ENCODE results near the gene ARPC5L.

ARPC5L gene

DNA sequence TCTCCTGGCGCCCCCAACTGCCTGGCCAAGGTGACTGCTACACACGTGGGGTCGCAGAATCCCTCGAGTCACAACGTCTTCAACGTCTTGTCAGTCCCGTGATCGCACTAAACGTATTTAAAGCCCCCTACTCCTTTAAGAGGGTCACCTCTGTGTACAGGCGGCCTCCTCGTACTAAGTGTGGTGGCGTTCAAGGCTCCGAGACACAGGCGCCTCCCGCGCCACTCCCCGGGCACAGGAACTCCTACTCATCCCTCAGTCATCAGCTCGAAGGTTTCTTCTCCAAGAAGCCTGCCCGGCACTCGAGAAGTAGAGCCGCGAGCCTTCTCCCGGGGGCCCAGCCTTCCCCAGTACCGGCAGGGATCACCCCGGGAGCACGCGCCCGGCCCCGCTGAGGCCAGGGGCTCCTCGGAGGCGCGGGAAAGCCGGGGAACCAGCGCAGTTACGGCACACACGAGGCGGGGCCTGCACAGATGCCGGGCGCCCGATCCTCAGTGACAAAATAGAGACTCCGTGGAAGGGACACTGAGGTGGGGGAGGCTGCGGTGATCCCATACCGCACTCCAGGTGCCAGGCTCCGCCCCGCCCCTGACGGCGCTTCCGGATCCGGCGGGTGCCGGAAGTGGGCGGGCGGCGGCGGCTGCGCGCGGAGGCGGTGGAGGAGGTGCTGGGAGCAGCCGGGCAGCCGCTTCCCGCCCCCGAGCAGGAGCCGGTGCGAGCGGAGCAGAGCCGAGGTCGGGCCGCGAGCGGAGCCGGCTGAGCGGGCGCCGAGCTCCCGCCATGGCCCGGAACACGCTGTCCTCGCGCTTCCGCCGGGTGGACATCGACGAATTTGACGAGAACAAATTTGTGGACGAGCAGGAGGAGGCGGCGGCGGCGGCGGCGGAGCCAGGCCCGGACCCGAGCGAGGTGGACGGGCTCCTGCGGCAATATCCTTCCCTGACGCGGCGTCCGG, 6.9 kb downstream of the ARPC5L start:
- DNase-seq = peak; percentile 41

DNA sequence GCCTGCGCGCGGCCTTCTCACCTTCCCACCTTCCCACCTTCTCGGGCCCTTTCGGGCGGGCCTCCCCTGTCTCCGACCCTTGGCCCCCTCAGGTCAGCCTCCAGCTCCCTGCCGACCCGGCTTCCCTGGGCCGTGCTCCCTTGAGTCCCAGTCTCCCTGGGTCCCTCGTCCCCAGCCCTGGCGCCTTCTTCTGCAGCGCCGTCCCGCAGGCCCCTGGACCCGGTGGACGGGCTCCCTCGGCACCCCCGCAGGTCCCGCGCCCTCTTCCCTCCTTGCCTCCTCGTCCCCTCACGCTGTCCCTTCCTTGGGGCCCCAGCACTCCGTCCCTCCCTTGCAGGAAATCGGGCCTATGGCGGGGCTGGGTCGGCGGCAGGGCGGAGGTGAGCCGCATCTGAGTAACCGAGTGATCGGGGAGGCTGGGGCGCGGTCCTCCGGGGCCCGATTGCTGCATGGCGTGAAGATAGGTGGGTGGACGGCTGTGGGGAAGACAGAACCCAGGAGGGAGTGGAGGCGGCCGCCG, 7.6 kb downstream of the ARPC5L start:
- no peak for DNase-seq

DNA sequence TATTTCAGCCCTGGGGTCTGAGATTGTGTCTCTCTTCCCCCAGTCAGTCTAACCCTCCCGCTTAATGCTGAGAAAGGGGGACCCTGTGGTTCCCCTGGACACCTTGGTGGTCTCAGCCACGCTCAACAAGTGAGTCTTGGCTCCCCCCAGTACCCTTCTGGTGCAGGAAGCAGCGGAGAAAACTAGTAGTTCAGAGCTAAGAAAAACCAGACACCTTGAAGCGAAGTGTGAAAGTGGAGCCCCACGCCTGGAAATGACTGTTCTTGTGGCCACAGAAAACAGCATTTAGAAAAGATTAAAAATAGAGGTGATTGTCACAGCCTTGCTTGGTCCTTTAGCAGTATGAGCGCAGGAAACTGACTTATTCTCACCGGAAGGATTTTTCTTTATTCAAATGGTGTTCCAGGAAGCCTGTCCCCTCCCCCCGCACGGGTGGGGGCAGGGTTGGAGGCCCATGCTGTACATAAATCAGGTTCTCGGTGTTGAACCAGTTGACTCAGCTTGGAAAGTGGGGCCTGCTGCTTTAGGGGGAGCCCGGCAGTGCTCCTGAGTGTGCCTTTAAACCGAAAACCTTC, 8.1 kb downstream of the ARPC5L start:
- no peak for DNase-seq

DNA sequence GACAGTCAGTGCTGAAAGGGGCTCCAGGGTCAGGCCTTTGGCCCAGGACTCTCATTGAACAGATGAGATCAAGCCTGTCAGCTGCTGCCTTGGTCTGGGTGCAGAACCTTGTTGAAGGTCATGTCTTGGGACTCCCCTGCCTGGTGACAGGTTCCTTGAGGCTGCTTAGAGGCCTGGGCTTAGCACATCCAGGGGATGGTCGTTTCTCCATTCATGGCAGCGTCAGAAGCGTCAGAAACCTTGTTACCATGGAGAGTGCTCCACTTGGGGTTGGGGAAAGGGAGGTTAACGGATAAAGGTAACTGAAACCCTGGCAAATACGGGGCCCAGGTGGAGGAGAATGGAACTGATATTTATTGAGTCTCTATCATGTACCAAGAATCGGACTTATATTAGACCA, 8.8 kb downstream of the ARPC5L start:
- DNase-seq = no peak

DNA sequence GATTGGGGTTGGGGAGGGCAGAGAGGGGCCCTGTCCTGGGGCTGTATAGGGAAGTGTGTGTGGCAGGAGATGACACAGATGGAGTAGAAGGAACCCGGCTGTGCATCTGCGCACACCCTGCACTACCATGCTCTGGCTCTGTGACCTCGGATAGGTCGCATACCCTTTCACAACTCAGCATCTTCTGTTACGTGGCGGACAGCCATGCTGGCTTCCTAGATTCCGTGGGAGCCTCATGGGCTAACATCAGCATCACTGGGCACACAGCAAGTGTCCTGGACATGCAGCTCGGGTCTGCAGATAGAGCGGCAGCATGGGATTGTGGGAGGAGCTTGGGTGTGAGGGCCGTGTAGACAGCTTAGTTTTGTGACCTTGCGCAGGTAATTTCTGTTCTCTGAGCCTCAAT, 9.2 kb downstream of the ARPC5L start:
- DNase-seq = no peak

DNA sequence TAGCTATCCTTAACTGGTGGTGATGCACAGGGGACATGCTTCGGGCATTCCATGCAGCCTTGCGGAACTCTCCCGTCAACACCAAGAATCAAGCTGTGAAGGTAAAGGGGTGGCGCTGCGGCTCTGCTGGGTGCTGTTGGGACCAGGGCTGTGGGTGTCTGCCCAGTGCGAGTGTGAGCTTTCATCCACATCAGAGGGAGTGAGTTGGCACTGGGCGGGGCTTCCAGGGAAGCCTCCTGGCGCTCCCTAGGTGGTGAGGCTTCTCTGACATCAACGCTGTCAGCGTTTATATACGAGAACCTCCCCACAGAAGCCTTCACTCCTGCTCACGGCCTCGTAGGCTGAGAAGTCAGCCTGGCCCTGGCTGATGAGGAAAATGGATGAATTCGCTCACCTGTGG, 11.7 kb downstream of the ARPC5L start:
- DNase-seq = no peak

DNA sequence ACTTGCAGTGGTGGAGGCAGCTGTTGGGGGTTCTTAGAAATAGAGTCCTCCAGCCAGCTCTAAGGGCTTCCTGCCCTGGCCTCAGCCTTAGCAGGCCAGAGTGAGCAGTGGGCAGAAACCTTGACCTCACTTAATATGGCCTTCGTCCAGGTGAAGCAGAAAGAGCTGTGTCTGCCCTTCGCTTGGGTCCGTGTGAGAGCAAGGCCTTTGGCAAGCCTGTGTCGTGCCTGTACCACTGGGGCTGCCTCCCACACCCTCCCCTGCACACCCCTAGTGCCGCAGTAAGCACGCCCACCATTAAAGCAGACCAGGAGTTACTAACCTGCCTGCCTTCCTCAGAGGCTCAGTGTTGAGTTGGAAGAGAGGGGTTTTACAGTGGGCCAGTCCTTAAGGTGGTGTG, 13.6 kb downstream of the ARPC5L start:
- no peak for DNase-seq

DNA sequence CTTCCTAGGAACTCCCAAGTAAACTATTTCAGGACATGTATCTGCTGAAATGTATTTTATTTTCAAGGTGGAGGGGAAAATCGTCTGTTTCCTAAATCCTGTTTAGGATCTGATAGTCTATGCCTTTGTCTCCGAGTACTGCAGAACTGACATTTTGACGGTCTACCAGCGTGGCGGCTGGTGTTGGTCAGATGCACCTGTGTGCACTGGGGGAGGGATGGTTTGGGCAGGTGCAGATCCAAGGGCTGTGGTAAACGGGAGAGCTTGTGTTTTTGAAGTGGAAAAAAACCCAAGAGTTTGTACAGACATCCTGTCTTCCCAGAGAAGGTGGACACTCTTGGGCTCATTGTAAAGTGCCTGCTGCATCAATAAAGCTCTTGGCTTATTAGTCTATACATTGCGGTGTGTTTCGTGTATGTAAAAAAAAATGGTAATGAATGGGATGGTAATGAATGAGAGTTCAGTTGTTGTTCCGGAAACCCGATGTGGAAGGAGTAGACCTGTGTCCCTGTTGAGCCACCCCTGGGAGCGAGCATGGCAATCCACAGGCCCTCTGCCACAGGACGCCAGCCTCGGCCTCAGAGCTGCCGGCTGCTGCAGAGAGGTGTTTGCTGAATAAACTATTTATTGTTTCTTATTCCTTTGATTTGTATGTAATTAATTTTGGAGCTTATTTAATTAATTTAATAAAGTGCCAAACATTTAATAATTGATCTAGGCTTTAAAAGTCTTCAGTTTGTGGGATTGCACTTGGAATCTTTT, 15.3 kb downstream of the ARPC5L start:
- DNase-seq = no peak

DNA sequence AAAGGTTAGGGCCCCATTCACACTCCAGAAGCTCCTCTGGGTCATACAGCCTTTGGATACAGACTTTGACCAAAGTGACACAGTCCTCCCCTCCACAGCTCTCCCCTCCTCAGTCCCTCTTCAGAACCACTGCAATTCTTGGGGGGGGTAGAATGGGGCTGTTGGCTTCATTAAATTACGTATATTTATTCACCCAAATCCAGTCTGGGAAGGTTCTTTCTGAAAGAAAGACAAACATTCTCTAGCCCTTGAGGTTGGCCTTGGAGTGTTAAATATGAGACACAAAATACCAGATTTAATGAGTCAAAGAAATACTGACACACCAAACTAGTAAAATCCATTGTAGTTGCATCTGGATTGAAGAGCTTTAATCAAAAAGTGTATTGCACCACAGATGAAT, 16.1 kb downstream of the ARPC5L start:
- no peak for DNase-seq

DNA sequence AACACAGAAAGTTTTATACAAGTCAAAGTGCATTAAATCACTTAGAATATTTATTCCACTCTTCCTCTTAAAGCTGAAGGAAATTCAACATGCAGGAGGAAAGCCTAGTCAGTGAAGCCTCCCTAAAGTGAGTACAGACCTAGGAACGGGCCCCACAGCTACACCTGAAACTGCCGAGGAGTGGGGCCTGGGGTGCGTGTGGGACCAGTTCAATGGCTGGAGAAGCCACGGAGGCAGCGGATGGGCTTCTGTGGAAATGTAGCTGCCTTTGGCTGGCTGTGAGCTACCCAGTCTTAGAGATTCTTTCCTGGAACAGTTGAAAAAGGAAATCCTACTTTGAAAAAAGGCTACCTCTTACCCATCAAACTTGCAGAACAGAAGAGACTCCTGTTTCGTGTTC, 16.6 kb downstream of the ARPC5L start:
- DNase-seq = no peak

DNA sequence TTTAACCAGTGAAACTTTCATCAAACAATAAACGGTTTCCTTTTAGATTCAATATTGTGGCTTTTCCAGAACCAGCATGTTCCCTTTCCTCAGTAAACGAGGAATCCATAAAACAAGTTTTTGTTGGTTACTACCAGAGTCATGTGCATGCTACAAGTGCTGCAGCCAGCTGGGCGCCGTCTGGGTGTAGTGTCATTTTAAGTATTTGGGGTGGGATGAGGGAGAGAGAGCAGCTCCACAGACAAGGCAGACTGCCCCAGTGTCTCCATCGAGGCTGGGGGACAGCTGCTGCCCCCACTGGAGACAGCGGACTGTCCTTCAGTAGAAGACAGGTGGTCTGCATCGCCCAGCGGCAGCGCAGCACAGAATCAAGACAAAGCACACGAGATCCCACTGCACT, 17.3 kb downstream of the ARPC5L start:
- DNase-seq = no peak

DNA sequence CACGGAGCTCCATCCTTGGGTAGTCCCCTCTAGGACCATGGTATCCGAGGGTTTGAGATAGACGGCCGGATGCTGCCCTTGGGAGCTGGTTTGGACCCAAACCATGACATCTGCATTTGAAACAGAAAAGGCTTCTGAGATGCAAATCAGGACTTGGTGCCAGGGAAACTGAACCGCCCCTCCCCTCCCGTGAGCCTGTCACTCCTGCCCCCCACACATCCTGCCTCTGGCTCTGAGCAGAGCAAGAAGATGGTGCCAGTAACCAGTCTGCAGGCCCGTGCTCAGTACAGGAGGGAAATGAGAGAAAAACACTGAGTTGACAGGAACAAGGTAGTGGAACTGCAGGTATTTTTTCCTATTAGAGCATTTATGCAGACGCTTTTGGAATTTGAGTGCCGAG, 18.6 kb downstream of the ARPC5L start:
- no peak for DNase-seq

DNA sequence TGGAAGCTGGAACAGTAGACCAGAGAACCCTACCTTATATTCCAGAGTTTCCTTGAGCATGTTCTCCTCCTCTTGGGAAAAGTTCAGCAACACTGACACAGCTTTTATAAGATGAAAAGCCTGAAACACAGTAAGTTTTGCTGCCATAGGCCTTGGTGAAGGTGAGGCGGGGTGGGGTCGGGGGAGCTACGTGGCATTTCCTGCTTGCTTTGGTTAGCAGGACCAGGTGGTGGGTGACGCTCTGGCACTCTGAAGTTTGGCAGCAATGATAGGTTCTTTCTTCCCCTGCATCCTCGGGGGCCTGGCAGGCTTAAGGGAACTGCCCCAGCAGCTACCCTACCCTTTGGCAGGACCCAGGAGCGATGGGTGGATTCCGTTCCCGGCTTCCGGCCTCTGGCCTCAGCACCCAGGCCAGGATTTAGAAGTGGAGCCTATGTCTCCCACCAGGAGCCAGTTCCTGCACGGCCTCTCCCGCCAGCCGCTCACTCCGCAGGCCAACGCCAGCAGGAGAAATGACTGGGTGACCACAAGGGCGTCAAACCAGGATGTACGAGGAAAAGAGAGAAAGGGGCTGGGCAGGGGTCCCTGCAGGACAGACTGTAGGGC, 19.3 kb downstream of the ARPC5L start:
- no peak for DNase-seq

DNA sequence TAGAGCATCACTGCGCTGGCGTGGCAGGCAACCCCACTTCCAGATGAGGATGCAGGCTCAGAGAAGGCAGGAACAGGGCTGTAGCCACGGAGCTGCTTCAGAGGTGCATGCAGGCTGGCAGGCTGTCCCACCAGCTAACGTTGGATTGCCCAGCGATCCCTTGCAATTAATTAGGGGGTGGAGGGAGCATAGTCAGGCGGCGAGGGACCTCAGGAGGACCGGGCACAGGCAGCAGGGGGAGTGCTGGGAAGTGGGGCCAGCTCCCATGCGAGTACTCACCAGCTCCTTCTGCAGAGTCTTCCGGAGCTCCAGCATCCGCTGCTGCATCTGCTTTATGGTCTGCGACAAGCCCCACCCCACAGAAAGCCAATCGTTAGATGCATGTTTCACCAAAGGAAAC, 20.3 kb downstream of the ARPC5L start:
- no peak for DNase-seq

DNA sequence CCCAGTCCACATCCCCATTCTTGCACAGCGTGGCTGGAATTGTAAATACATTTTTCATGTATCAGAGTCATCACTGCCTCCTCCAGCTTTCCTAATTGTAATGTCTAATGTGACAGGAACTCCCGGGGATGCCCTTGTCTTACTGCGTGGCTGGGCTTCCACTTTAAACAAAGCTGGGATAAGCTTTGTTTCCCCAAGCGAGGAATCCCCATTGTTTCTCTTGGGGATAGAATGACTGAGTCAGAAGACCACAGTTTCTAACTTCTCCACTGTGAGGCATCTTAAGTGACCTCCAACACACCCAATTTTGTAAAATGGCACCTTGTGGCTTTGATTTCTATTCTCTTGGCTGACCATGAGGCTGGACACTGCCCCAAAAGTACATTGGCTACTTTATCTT, 22.4 kb downstream of the ARPC5L start:
- DNase-seq = no peak

DNA sequence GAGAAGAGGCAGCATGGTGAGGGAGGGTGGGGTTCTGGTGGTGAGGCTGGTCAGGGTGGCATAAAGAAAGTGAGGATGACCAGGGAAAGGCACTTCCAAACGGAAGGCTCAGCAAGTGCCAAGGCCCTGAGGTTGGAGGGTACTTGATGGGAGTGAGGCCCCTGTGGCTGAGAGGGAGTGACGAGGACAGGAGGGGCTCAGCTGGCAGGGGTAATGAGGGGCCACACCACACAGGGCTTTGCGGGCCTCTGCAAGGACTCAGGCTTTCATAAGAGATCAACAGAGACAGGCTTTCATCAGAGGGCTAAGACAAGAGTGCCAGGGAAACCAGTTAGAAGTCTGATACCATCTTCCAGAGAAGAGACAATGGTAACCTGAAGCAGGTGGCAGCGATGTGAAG, 23.6 kb downstream of the ARPC5L start:
- DNase-seq = no peak

DNA sequence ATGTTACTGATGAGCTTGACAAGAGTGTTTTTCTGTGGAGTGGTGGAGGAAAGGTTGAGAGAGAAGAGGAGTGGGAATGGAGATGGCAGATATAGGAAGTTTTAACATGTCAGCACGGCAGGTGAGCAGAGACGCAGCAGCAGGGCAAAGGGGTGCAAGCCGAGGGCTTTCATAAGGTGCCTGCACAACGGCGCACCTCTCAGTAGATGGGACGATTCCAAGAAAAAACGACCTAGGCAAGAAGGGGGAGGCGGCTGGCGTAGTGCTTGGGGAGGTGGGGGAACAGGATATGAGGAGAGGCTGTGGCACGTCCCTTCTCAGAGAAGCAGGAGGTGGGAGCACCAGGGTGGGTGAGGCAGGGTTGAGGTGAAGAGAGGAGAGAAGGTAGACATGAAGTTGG, 24.5 kb downstream of the ARPC5L start:
- no peak for DNase-seq

DNA sequence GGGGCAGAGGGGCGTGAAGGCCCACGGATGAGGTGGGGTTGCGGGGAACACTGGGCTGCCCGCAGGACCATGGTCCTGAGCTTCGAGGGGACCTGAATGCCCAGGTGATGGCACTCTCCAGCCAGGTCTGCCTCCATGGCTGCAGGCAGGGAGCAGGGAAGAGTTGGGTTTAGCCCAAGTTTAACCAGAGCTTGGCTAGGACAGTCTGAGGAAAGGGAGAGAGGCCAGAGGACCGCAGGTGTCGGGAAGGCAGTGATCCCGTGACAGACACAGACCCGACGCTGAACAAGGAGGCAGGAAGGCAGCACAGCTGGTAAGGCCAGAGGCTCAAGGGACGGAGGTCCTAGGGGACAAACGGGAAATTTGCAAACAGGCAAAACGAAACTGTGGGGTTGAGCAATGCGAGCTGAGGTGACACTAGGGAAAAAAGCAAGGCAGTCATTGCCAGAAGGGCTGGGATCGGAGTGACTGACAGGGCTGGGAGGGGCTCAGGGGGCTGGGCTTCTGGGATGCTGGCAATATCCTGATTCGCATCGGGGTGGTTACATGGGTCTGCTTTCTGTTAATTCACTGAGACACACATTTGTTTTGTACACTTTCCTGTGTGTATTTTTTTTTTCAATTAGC, 25.0 kb downstream of the ARPC5L start:
- no peak for DNase-seq

DNA sequence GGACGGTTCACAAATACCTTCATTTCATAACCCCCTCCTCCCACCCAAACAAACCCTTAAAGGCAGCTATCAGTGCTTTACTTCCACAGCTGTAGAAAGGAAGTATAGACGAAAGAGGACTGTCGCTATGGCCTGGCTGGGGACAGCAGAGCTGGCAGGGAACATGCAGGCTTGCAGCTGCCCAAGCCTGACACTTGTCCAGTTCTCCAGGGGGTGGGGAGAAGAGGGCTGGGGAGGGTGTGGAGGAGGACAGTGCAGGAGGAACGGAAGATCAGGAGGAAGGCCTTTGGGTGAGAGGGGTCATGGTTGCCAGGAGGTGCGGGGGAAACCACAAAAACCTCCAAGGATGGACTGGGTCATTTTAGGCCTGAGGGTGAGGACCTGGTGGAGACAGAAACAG, 25.9 kb downstream of the ARPC5L start:
- no peak for DNase-seq

DNA sequence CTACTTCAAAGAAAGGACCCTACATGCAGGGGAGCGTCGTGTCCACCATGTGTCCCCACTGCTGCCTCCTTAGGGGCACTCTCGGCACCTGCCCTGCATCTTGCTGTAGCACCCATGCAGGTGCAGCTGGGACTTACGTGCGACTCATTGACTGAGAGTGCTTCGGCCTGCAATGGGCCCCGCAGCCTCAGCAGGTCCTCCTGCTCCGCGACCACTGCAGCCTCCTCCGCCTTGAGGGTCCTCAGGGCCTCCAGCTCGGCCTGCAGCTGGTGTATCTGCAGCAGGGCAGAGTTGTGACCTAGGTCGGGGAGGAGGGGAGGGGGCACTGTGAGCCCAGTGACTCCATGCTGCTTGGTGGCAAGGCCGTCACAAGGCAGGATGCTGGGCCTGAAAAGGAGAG, 27.1 kb downstream of the ARPC5L start:
- no peak for DNase-seq

DNA sequence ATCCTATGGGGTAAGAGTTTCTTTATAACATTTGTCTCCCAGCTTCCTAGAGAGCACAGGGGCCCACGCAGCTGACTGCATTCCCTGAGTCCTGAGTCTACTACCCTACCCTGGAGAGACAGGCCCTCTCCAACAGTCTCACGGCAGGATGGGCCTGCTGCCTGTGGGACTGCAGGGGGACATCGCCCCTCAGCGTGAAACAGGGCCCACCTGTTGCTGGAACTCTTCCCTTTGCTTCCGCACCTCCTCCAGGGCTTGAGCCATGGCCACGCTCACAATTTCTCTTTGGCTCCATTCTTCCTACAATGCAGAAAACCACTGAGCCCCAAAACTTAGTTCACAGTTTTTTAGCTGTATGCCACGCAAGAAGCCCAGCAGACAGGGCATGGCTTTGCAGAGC, 28.2 kb downstream of the ARPC5L start:
- DNase-seq = no peak

DNA sequence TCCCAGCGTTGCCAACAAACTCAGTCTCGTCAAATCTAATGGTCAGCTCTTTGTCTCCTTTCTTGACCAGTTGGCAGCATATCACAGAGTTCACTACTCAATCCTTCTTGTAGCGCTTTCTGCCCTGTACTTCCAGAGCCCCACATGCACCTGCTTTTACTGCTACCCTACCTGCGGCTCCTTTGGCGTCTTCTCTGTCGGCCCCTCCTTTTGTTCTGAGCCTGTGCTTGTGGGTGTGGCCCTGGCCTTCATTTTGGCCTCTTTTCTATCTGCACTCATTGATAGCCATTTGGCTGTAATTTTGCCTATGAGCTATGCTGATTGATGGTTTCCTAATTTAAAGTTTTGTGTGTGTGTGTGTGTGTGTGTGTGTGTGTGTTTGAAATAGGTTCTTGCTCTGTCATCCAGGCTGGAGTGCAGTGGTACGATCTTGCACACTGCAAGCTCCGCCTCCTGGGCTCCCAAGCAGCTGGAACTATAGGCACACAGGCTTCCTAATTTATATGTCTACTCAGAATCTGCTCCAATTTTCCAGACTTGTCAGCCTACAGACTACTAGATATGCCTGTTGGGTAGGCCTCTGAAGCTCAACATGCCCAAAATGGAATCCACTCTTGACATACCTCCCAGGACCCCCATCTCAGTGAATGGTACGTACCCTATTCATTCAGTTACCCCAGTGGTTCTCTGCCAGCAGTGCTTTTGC, 32.3 kb downstream of the ARPC5L start:
- no peak for DNase-seq

All from DMS 273 treated with DMSO at 0.1 percent for 48 hours (cell line).